Keratinocyte (primary cell): ENCODE data around the gene BRF1. TPM values are rescaled to one million over a fixed set of nuclear protein-coding genes. Genes with fewer than 3 reads are reported as not detected.

Experiments
- DNase-seq: peaks from one replicate; pipeline ENCODE4 v3.0.0-alpha.2; 2011; ENCODE audit warnings: low read depth, missing footprints, low spot score
- FAIRE-seq: peaks from 2 replicates; lab custom pipeline; 2011; peaks lifted over from hg19 to GRCh38; lab: Jason Lieb, UNC
- H2AFZ ChIP-seq: 2 replicates; pipeline ENCODE4 v1.6.0; 2012; ENCODE audit warnings: low read length, control low read depth, inconsistent platforms; ENCODE audit not compliant: control insufficient read depth
- H3K27ac ChIP-seq: 2 replicates; pipeline ENCODE4 v1.5.1; 2011; ENCODE audit warnings: low read length; ENCODE audit not compliant: control insufficient read depth, insufficient read depth
- H3K27me3 ChIP-seq: 3 replicates; pipeline ENCODE4 v1.6.0; 2011; ENCODE audit warnings: low read length; ENCODE audit not compliant: control insufficient read depth, insufficient read depth; ENCODE audit errors: extremely low read depth
- H3K36me3 ChIP-seq, 2 experiments: 2 replicates in 1 of 2; 3 replicates in 1 of 2; pipeline ENCODE4 v1.5.1; 2011; ENCODE audit warnings: low read length in 2 of 2, mild to moderate bottlenecking in 1 of 2; ENCODE audit not compliant: control insufficient read depth in 2 of 2, insufficient read depth in 2 of 2; ENCODE audit errors: extremely low read depth in 1 of 2
- H3K4me1 ChIP-seq: 3 replicates; pipeline ENCODE4 v1.5.1; 2011; ENCODE audit warnings: low read length; ENCODE audit not compliant: control insufficient read depth, insufficient read depth; ENCODE audit errors: extremely low read depth
- H3K4me2 ChIP-seq: 3 replicates; pipeline ENCODE4 v1.6.0; 2011; ENCODE audit warnings: low read depth, low read length; ENCODE audit not compliant: control insufficient read depth, insufficient read depth; ENCODE audit errors: extremely low read depth
- H3K4me3 ChIP-seq, 3 experiments: fragments of 200-600 bp in 1 of 3; sonication (generic) in 1 of 3; 2 replicates in 2 of 3; 3 replicates in 1 of 3; pipeline ENCODE4 v1.5.1; 2011 to 2016; ENCODE audit warnings: low read length in 3 of 3, mild to moderate bottlenecking in 3 of 3, control low read depth in 2 of 3, inconsistent platforms in 1 of 3, low read depth in 1 of 3, mixed read lengths in 1 of 3, mixed run types in 1 of 3, moderate library complexity in 1 of 3; ENCODE audit not compliant: control insufficient read depth in 2 of 3, insufficient read depth in 2 of 3; ENCODE audit errors: extremely low read depth in 1 of 3
- H3K79me2 ChIP-seq: 2 replicates; pipeline ENCODE4 v1.6.0; 2012; ENCODE audit warnings: low read length; ENCODE audit not compliant: control insufficient read depth, insufficient read depth
- H3K9ac ChIP-seq: 3 replicates; pipeline ENCODE4 v1.6.0; 2011; ENCODE audit warnings: low read length; ENCODE audit not compliant: control insufficient read depth, insufficient read depth; ENCODE audit errors: extremely low read depth
- H3K9me1 ChIP-seq: 3 replicates; pipeline ENCODE4 v1.6.0; 2011; ENCODE audit warnings: low read length; ENCODE audit not compliant: control insufficient read depth, insufficient read depth; ENCODE audit errors: extremely low read depth
- H3K9me3 ChIP-seq: 2 replicates; pipeline ENCODE4 v1.5.1; 2012; ENCODE audit warnings: low read depth, low read length; ENCODE audit not compliant: control insufficient read depth
- H4K20me1 ChIP-seq: 3 replicates; pipeline ENCODE4 v1.6.0; 2011; ENCODE audit warnings: low read length; ENCODE audit not compliant: control insufficient read depth, insufficient read depth; ENCODE audit errors: extremely low read depth
- EZH2 ChIP-seq: IDR thresholded peaks from one replicate; pipeline ENCODE4 v1.6.1; 2012; ENCODE audit warnings: inconsistent platforms, mild to moderate bottlenecking, low read length, moderate library complexity
- dilution Hi-C: fragments of 300-500 bp; cut with MboI; formaldehyde crosslinking; loops from one replicate; pipeline ENCODE4 v1.7.0; 2020; ENCODE audit warnings: low sequenced_read_pairs; ENCODE audit not compliant: extremely low pct_ligation_motif_present
- polyA plus RNA-seq, 5 experiments: library from polyadenylated mRNA; depleted of rRNA in 3 of 5; stranded (reverse) in 3 of 5; stranded (forward) in 1 of 5; unstranded in 1 of 5; fragments of >200 nt; gene quantifications; 1 replicate in 1 of 5; 2 replicates in 3 of 5; 3 replicates in 1 of 5; pipeline versions ENCODE4 v1.2.1 to v1.2.3, GENCODE V29; 2011 to 2012; ENCODE audit warnings: missing spikeins in 2 of 5, low read depth in 1 of 5, low replicate concordance in 1 of 5
- TF ChIP-seq, protein P1 (sequence below), 3 experiments: IDR thresholded peaks in 1 of 3; conservative IDR thresholded peaks in 1 of 3; optimal IDR thresholded peaks in 1 of 3; 2 replicates in 2 of 3; 3 replicates in 1 of 3; pipeline versions ENCODE3 to v1.5.1; 2011; ENCODE audit warnings: low read length in 3 of 3, mild to moderate bottlenecking in 3 of 3, moderate library complexity in 2 of 3, control low read depth in 1 of 3, inconsistent platforms in 1 of 3; ENCODE audit not compliant: insufficient read depth in 2 of 3; ENCODE audit errors: extremely low read depth in 1 of 3

Gene BRF1
- polyA plus RNA-seq, 1 donor (not counting 4 experiments of a cell fraction or from before 2014, with no cell fraction given), result 6.5 TPM

DNA sequence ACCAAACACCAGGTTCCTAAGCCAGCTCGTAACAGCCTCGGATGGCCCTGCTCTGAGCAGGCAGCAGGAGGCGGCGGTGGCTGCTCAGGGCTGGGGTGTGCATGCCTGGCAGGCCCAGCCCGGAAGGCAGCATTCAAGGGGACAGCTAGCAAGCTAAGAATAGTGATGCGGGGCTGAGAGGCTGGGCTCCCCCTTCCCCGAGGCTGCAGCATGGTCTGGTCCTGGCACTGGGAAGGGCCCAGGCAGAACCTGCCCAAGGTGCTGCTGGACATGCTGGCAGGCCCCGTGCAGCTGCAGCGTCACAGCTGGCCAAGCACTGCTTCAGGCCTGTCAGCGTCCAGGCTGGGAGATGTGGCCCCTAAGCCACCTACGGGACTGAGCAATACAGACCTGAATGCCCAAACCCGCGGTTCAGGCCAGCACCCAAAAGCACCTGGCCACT is 93.3 kb downstream of the BRF1 start:
- Histone ChIP-seq H3K4me1 (peaks cover 11% of the 10 kb centered on the region), H3K79me2 (no peaks in the 10 kb centered on the region), H4K20me1 (no peaks in the 10 kb centered on the region), H2AFZ (no peak overlapping the region), H3K4me3 (no peak overlapping the region), H3K36me3 (peaks cover 0 to 7% of the 10 kb centered on the region in 2 experiments), H3K9ac (no peak overlapping the region), H3K9me3 (no peaks in the 10 kb centered on the region), H3K9me1 (no peaks in the 10 kb centered on the region), H3K27ac (no peak overlapping the region), H3K4me2 (no peak overlapping the region), H3K27me3 (no peaks in the 10 kb centered on the region)
- DNase-seq (no peak), FAIRE-seq (no peak)
- dilution Hi-C loops, result no loop called here
- no peak for TF ChIP-seq EZH2
- TF ChIP-seq, protein P1, sequence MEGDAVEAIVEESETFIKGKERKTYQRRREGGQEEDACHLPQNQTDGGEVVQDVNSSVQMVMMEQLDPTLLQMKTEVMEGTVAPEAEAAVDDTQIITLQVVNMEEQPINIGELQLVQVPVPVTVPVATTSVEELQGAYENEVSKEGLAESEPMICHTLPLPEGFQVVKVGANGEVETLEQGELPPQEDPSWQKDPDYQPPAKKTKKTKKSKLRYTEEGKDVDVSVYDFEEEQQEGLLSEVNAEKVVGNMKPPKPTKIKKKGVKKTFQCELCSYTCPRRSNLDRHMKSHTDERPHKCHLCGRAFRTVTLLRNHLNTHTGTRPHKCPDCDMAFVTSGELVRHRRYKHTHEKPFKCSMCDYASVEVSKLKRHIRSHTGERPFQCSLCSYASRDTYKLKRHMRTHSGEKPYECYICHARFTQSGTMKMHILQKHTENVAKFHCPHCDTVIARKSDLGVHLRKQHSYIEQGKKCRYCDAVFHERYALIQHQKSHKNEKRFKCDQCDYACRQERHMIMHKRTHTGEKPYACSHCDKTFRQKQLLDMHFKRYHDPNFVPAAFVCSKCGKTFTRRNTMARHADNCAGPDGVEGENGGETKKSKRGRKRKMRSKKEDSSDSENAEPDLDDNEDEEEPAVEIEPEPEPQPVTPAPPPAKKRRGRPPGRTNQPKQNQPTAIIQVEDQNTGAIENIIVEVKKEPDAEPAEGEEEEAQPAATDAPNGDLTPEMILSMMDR (optimal IDR thresholded peaks at IDR 0.05 in 1 of 3, IDR thresholded peaks at IDR 0.05 in 1 of 3, conservative IDR thresholded peaks at IDR 0.05 in 1 of 3; ENCODE audit: extremely low read depth in 1 of 3, insufficient read depth in 2 of 3, low read length in 3 of 3), result peak in 1 of 3 experiments; percentile 12

DNA sequence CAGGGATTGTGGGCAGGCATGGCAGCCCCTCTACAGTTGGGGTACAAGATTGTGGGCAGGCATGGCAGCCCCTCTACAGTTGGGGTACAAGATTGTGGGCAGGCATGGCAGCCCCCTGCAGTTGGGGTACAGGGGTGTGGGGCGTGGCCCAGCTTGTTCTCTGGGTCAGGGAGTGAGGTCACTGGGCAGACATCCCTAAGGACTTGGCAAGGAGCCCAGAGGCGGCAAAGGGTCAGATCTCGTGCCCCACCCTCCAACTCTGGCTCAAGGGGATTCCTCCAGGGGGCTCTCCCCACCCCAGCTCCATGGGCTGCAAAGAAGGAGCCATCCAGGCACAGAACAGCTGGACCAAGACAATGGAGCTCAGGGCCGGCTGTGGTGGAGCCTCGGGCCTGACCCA is 93.9 kb downstream of the BRF1 start:
- DNase-seq, result no peak
- H3K36me3 ChIP-seq, result peaks cover 0 to 3% of the 10 kb centered on the region in 2 experiments
- H3K4me2 ChIP-seq, result no peak overlapping the region
- no peak overlapping the region for H3K9ac ChIP-seq
- H3K27me3 ChIP-seq, result no peaks in the 10 kb centered on the region
- no peaks in the 10 kb centered on the region for H3K9me1 ChIP-seq
- no peaks in the 10 kb centered on the region for H3K9me3 ChIP-seq
- H2AFZ ChIP-seq, result no peak overlapping the region
- H3K27ac ChIP-seq, result no peak overlapping the region
- H3K79me2 ChIP-seq, result no peaks in the 10 kb centered on the region
- no peaks in the 10 kb centered on the region for H4K20me1 ChIP-seq
- dilution Hi-C loops, result no loop called here
- no peak for FAIRE-seq
- no peak overlapping the region for H3K4me3 ChIP-seq
- H3K4me1 ChIP-seq, result peaks cover 11% of the 10 kb centered on the region
- TF ChIP-seq EZH2, result no peak
- TF ChIP-seq, protein P1 (optimal IDR thresholded peaks at IDR 0.05 in 1 of 3, IDR thresholded peaks at IDR 0.05 in 1 of 3, conservative IDR thresholded peaks at IDR 0.05 in 1 of 3; ENCODE audit: extremely low read depth in 1 of 3, insufficient read depth in 2 of 3, low read length in 3 of 3), result no peak
